Left forelimb (tissue), 1 donor: Measurements from ENCODE around the gene RAB22A.
"Not testable (repeated sequence)": the region's sequence is repeated elsewhere in the genome, so short reads cannot be mapped to it uniquely, and the experiment has no call there.

Experiments
- DNase-seq: peaks from one replicate; pipeline ENCODE4 v3.0.0-alpha.2; 2018; ENCODE audit warnings: low spot score

The RAB22A gene

GRCh38 chr20:58344741-58345140 lies 35.2 kb downstream of the RAB22A start:
- no peak for DNase-seq

DNA sequence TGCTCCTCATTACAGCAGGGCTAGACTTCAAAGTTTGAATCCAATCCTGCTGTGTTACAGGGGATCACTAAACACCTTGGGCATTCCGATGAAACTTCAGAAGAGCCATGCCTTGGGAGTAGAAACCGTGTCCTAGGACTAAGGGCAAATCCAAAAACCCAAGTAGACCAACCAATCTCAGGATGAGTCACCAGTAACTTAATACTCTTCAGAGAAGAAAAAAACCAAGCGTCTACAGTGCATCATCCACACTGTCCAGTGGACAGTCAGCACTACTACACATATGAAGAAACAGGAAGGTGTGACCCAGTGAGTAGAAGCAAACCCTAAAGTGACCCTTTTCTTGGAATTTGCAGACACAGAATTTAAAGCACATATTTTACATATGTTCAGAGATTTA lies 40.1 kb downstream of the RAB22A start:
- DNase-seq: no peak

GRCh38 chr20:58352468-58352867 lies 43.0 kb downstream of the RAB22A start:
- no peak for DNase-seq

DNA sequence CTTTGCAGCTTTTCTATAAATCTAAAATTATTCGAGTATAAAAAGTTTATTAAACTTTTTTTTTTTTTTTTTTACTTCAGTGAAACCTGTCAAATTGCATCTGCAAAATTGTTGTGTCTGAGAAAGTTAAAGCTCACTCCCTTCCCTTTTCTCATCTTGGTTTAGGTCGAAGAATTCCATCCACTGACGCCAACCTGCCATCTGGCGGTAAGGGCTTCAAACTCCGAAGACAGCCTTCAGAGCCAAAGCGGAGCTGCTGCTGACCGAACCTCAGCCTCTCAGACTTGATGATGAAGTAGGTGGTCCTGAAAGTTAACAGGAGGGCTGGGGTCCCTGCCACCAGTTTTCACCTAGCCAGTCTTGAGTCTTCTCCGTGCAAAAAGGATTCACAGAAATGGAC lies 49.9 kb downstream of the RAB22A start:
- DNase-seq: no peak

- DNase-seq: no peak
Measured at GRCh38 chr20:58360936-58361335, 51.4 kb downstream of the RAB22A start.

- no peak for DNase-seq
Measured at GRCh38 chr20:58361481-58362205, 52.1 kb downstream of the RAB22A start.

DNA sequence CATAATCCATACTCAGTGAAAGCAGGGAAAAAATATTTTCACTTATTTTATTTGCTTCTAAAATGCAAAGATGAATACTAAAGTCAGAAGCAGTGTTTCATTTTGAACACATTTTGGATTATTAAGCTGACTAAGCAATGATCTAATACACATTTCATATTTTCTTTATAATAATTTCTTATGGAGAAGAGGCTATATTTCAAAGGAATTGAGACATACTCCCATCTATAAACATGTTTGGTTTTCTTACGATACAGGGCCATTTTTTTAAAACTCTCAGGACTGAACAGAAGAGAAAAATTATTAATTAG lies 52.6 kb downstream of the RAB22A start:
- DNase-seq: no peak

GRCh38 chr20:58362970-58363369 lies 53.5 kb downstream of the RAB22A start:
- DNase-seq: no peak

DNA sequence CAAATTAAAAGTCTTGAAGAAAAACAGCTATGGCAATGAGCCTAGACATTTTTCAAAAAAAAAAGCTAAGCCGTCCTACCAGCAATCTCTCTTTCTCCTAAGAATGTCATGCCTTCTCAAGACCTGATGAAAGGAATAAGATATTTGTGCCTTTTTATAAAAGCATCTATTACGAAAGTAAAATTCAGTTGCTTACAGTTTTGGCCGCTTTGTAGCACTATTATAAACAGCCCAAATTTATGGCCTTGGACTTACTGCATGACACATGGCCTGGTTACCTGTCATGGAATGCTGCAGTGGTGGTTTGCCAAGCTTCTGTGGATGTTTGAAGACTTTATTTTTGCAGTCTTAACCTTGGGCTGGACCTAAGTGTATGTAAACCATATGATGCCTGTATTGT lies 57.4 kb downstream of the RAB22A start:
- DNase-seq: no peak

DNA sequence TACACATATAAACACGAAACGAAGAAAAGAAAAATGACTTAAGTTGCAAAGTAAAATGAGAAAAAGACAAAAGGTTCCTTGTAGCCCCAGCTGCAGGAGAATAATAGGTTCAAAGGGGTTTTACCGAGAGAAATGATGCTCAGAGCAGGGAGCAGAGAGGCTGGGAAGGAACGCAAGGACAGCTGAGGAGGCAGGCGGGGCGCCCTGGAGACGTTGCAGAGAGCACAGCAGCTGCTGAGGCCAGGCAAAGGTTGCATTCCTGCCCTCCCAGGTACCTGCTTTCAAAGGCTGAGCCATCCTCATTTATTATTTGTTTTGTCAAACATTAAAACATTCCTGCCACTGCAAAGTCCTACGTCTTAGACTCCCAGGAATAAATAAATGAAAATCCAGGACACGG lies 63.3 kb downstream of the RAB22A start:
- no peak for DNase-seq

GRCh38 chr20:58373296-58373695 lies 63.8 kb downstream of the RAB22A start:
- not testable (repeated sequence) for DNase-seq

- DNase-seq: no peak
Measured at GRCh38 chr20:58374027-58374850, 64.7 kb downstream of the RAB22A start.

GRCh38 chr20:58374906-58375758 lies 65.6 kb downstream of the RAB22A start:
- DNase-seq: no peak

DNA sequence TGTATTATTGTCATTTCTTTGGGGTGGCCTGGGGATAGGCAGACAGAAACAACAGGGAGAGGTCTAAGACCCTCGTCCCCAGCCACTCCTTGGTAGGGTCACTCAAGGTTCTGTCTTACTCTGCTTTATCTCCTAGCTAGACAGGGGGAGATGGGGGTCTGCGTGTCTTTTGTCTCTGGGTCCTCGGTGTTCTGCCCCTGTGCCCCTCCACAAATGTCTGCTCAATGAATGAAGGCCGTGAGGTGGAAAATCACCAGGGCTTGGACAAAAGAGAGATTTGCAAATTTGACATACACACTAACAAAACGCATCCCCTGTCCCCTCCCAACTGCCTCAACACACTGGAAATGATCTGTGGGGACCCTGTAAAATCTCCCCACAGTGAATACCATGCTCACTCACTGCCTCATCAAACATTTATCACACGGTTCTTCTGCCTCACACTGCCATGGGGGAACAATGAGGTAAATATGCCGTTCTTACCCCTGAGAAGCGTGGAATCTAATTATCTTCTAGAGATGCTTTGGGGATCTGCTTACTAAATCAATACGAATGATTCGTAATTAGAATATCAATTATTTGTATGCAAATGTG lies 66.3 kb downstream of the RAB22A start:
- no peak for DNase-seq

- no peak for DNase-seq
Measured at GRCh38 chr20:58377017-58377416, 67.5 kb downstream of the RAB22A start.

DNA sequence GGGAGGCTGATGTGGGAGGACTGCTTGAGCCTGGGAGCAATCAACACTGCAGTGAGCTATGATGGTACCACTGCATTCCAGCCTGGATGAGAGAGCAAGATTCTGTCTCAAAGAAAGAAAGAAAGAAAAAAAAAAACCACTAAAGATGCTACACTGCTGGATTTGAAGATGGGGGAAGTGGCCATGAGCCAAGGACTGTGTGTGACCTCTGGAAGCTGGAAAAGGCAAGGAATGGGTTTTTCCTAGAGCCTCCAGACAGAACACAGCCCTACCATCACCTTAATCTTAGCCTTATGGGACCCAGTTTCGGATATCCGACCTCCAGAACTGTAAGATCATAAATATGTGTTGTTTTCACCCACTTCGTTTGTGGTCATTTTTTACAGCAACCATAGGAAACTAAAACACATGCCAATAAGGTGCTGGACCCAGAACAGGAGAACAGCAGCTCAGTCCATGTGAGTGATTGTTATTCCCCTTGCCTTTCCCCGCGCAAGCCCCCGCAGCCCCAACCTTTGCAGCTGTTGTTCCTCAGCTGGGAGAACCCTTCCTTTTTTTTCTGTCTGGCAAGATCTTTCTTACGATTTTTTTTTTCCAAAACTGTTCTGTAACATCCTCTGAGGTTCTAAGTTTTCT lies 68.4 kb downstream of the RAB22A start:
- DNase-seq: no peak

- no peak for DNase-seq
Measured at GRCh38 chr20:58378704-58379103, 69.2 kb downstream of the RAB22A start.

DNA sequence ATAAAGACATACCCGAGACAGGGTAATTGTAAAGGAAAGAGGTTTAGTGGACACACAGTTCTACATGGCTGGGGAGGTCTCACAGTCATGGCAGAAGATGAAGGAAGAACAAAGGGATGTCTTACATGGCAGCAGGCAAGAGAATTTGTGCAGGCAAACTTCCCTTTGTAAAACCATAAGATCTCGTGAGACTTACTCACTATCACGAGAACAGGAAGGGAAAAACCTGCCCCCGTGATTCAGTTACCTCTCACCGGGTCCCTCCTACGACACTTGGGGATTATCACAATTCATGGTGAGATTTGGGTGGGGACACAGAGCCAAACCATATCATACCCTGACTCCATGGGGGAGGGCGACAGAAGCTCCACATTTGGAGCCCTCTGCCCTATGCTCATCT lies 72.1 kb downstream of the RAB22A start:
- no peak for DNase-seq

- no peak for DNase-seq
Measured at GRCh38 chr20:58382096-58382495, 72.6 kb downstream of the RAB22A start.

- DNase-seq: no peak
Measured at GRCh38 chr20:58384821-58385220, 75.3 kb downstream of the RAB22A start.

DNA sequence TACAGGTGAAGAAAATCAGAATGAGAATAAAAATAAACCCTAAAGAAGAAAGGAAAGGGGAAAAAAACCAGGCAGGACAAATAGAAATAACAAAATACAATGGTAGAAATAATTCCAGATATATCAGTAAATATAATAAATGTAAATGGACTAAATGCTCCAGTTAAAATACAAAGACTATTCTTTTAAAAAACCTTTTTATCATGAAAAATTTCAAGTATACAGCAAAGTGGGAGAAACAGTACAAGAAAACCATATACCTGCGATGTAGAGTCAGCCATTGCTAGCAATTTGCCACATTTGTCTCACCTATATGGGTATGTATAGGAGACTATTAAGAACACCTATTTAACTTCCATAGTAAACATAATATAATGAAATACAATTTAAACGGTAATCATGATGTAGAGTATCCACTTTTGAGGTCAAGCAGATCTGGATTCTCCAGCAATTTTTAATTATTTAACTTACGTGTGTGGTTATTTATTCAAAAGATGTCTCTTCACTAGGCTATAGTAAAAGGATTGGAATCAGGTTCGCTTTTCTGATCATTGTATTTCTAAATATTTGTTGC lies 78.6 kb downstream of the RAB22A start:
- no peak for DNase-seq
